BJ (cell line): Measurements from ENCODE around the gene TRMO. TPM values are rescaled to one million over a fixed set of nuclear protein-coding genes. Genes with fewer than 3 reads are reported as not detected.

Experiments
- CTCF ChIA-PET: fragments of 350-600 bp; formaldehyde crosslinking; extraction: SDS; loops from one replicate; lab custom pipeline; 2021; ENCODE audit warnings: antibody characterized with exemption, inconsistent platforms; lab: Yijun Ruan, JAX
- POLR2A ChIA-PET: fragments of 300-600 bp; sonication (Branson Sonifier 250); formaldehyde crosslinking; extraction: SDS; loops from one replicate; lab custom pipeline; 2021; ENCODE audit warnings: antibody characterized with exemption; lab: Charles Lee
- DNase-seq: peaks from one replicate; pipeline ENCODE4 v3.0.0-alpha.2; 2011; ENCODE audit warnings: low read depth
- H3K27me3 ChIP-seq: 2 replicates; pipeline ENCODE4 v1.6.0; 2011; ENCODE audit warnings: low read length; ENCODE audit not compliant: control insufficient read depth, insufficient read depth
- H3K36me3 ChIP-seq: 2 replicates; pipeline ENCODE4 v1.5.1; 2011; ENCODE audit warnings: low read length; ENCODE audit not compliant: control insufficient read depth, insufficient read depth
- H3K4me3 ChIP-seq: 2 replicates; pipeline ENCODE4 v1.5.1; 2011; ENCODE audit warnings: low read depth, mild to moderate bottlenecking, control low read depth, low read length
- CTCF ChIP-seq: IDR thresholded peaks from 2 replicates; pipeline ENCODE4 v1.5.1; 2011; ENCODE audit warnings: low read depth, mild to moderate bottlenecking, control low read depth, inconsistent platforms, low read length, moderate library complexity; ENCODE audit not compliant: insufficient read depth
- polyA minus RNA-seq: library from RNA; depleted of rRNA, polyadenylated mRNA; stranded (reverse); fragments of >200 nt; gene quantifications from 2 replicates; pipeline ENCODE4 v1.2.3, GENCODE V29; 2011; rRNA and poly(A)+ RNA removed
- polyA plus RNA-seq: library from polyadenylated mRNA; depleted of rRNA; stranded (reverse); fragments of >200 nt; gene quantifications from 2 replicates; pipeline ENCODE4 v1.2.3, GENCODE V29; 2011; rRNA removed

TRMO gene
- polyA plus RNA-seq (11.2 and 17.2 TPM in 2 replicates), polyA minus RNA-seq (5.9 and 6.2 TPM in 2 replicates)

DNA sequence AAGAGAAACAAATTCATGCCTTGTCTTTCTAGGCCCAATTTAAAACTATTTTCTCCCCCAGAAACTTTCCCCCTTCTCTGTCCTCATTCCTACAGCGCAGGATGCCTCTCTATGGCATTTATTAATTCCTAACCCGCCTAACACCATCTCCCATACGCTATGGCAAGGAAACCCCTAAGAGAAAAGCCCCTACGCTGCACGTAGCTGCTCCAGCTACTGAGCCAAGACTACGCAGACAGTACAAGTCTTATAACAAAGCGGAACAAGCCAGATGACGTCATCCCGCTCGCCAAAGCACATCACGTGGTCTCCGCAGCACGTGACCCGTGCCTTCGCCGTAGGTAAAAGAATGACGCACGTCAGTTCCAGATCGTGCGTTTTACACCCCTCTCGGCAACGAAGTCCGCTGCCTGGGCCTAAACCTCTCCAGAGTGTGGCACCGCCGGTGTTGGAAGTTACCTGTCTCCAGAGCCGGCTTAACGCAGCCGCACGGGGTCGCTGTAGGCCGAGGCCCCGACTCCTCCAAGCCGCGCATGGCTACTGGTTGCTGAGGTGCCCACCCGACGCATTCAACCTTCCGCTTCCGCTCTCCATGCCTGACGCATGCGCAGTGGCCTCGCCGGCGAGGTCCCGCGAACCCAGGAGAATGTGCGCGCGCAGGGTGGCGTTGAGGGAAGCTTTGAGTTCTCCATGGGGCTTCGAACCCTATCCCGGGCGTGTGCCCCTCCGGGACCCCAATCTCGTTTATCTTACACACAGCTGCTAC is at the start of gene TRMO:
Gene TRMO, minus strand, starts transcription at position 542 of the 766 bp plus-strand sequence. Its CDS starts 7 bp downstream, at position 535.
- ChIA-PET CTCF (interaction anchor here (0.5 to 4.3 kb wide), 34 partner anchors 9 to 868 kb away, joined by 3 to 37 read pairs (median 4); partner anchors contain the start of genes ANP32B, CORO2A, HEMGN and TBC1D2), POLR2A (interaction anchor here (0.6 to 0.7 kb wide), 2 partner anchors 71 to 296 kb away, joined by 3 to 11 read pairs; no protein-coding TSS in a partner anchor)
- peak; percentile 81 for DNase-seq

GRCh38 chr9:97970165-97970564 is 47.9 kb upstream of the TRMO start:
- POLR2A ChIA-PET, result no interaction called here
- Histone ChIP-seq H3K4me3 (no peak overlapping the region), H3K36me3 (no peaks in the 10 kb centered on the region), H3K27me3 (peaks cover 9% of the 10 kb centered on the region)
- no peak for TF ChIP-seq CTCF
- DNase-seq, result no peak
- CTCF ChIA-PET, result interaction anchor here (1.7 kb wide), 1 partner anchor 10 kb away, joined by 3 read pairs; no protein-coding TSS in a partner anchor

More for the DNA sequence above, at the start of gene TRMO:
- H3K27me3 ChIP-seq, result 0 out of 2 replicates have a peak, but pooled peaks cover 2% of the 10 kb centered on the region
- peak within 1 kb of the TSS; percentile 56 for H3K4me3 ChIP-seq
- TF ChIP-seq CTCF, result peak; percentile 76
- H3K36me3 ChIP-seq, result no peaks in the 10 kb centered on the region

DNA sequence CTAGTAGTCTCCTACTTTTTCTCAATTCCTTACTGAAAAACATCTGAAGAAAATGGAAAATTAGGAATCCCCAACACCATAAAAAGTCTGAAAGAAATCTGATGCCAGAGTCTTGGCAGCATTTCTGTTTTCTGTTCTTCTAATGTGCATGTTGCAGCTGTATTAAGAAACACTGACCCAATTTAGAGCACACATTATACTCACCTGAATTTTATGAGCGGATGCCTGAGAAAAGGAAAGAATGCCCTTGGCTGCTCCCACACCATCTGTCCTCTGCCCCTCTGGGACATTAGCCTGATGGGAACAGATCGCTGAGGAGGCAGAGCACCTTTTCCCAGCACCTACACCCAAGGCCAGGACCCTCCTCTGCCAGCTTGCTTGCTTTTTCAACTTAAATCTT is 46.7 kb upstream of the TRMO start:
- DNase-seq, result no peak
- Histone ChIP-seq H3K27me3 (peaks cover 16% of the 10 kb centered on the region), H3K4me3 (no peak overlapping the region), H3K36me3 (no peaks in the 10 kb centered on the region)
- ChIA-PET POLR2A (no interaction called here), CTCF (interaction anchor here (0.6 kb wide), 1 partner anchor 13 kb away, joined by 3 read pairs; no protein-coding TSS in a partner anchor)
- TF ChIP-seq CTCF, result no peak

DNA sequence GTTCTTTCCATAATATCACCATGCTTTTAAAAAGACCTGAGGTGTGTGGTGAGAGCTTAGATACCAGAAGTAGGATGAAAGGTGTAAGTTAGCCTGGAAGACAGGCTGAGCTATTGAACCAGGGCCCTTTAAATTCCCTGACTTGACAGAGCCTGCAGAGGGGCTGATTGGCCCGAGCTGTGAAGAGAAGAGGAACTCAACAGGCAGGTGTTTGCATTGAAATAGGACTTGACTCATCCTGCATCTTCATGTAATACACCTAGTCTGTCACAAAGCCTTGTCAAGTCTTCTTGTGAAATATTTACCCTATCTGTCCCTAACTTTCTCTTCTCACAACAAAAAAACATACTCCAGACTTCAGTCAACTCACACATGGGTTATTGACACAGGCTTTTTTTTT is 44.2 kb upstream of the TRMO start:
- DNase-seq, result no peak
- no peak for TF ChIP-seq CTCF
- CTCF ChIA-PET, result interaction anchor here (0.7 to 1.7 kb wide), 4 partner anchors 16 to 69 kb away, joined by 3 to 6 read pairs (median 4); partner anchors contain the start of gene ANP32B
- POLR2A ChIA-PET, result no interaction called here
- Histone ChIP-seq H3K27me3 (peaks cover 16% of the 10 kb centered on the region), H3K36me3 (no peaks in the 10 kb centered on the region), H3K4me3 (no peak overlapping the region)

- Histone ChIP-seq H3K27me3 (peaks cover 14% of the 10 kb centered on the region), H3K4me3 (no peak overlapping the region), H3K36me3 (no peaks in the 10 kb centered on the region)
- DNase-seq, result no peak
- no peak for TF ChIP-seq CTCF
- POLR2A ChIA-PET, result no interaction called here
- CTCF ChIA-PET, result interaction anchor here (0.6 to 1.3 kb wide), 2 partner anchors 15 to 18 kb away, joined by 3 to 5 read pairs; partner anchors contain the start of gene ANP32B
Measured at GRCh38 chr9:97964901-97965300, 42.6 kb upstream of the TRMO start.
